ENCODE results near the gene MNX1.

MNX1 gene

DNA sequence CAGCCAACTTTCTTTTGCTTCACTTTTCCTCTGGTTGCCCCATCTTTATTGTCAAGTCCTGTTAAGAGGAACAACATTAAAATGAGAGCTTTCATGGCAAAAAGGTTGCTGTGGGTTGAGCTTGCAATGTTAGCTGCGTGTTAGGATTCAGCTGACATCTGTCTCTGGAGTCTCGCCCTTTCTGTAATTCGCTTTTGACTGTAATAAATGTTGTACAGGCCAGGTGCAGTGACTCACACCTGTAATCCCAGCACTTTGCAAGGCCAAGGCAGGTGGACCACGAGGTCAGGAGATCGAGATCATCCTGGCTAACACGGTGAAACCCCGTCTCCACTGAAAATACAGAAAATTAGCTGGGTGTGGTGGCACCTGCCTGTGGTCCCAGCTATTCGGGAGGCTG is 24.1 kb downstream of the MNX1 start:
- Histone ChIP-seq H3K79me2 (ENCODE audit: insufficient read depth, low read length) (no peaks in the 10 kb centered on the region), H3K27me3 (ENCODE audit: insufficient read depth, low read length, poor library complexity) (no peaks in the 10 kb centered on the region), H3K36me3 (ENCODE audit: insufficient read depth, low read length) (0 out of 2 replicates have a peak, but pooled peaks cover under 1% of the 10 kb centered on the region), H3K4me3 (ENCODE audit: low read depth in 1 of 2, low read length in 2 of 2) (no peak overlapping the region), H3K27ac (ENCODE audit: low read length) (no peak overlapping the region), H2AFZ (ENCODE audit: low read depth, low read length) (no peak overlapping the region), H3K4me2 (ENCODE audit: insufficient read depth, low read length) (no peak overlapping the region), H3K9me3 (ENCODE audit: insufficient read depth, low read length, severe bottlenecking) (no peaks in the 10 kb centered on the region), H4K20me1 (ENCODE audit: insufficient read depth, low read length) (no peaks in the 10 kb centered on the region), H3K9ac (ENCODE audit: low read depth, low read length) (no peak overlapping the region), H3K4me1 (ENCODE audit: insufficient read depth, low read length) (no peaks in the 10 kb centered on the region)
- DNase-seq (no peak), ATAC-seq (ENCODE audit: insufficient read depth, low read depth) (no peak)
- TF ChIP-seq EZH2 (IDR thresholded peaks at IDR 0.05; ENCODE audit: borderline replicate concordance, low read depth, low read length, severe bottlenecking) (no peak), CTCF (IDR thresholded peaks at IDR 0.05; ENCODE audit: borderline replicate concordance, extremely low read depth, low read length, poor library complexity, severe bottlenecking) (no peak)

- Histone ChIP-seq H3K27me3 (ENCODE audit: insufficient read depth, low read length, poor library complexity) (no peaks in the 10 kb centered on the region), H3K4me3 (ENCODE audit: low read depth in 1 of 2, low read length in 2 of 2) (no peak overlapping the region), H3K4me2 (ENCODE audit: insufficient read depth, low read length) (no peak overlapping the region), H3K27ac (ENCODE audit: low read length) (no peak overlapping the region), H2AFZ (ENCODE audit: low read depth, low read length) (no peak overlapping the region), H3K36me3 (ENCODE audit: insufficient read depth, low read length) (peaks cover 4% of the 10 kb centered on the region; the same call in 1 of the 2 replicates), H3K4me1 (ENCODE audit: insufficient read depth, low read length) (no peaks in the 10 kb centered on the region), H4K20me1 (ENCODE audit: insufficient read depth, low read length) (no peaks in the 10 kb centered on the region), H3K79me2 (ENCODE audit: insufficient read depth, low read length) (no peaks in the 10 kb centered on the region), H3K9me3 (ENCODE audit: insufficient read depth, low read length, severe bottlenecking) (no peaks in the 10 kb centered on the region), H3K9ac (ENCODE audit: low read depth, low read length) (no peak overlapping the region)
- no peak; the same call in 2 of the 3 replicates for ATAC-seq (ENCODE audit: insufficient read depth, low read depth)
- no peak for TF ChIP-seq CTCF (IDR thresholded peaks at IDR 0.05; ENCODE audit: borderline replicate concordance, extremely low read depth, low read length, poor library complexity, severe bottlenecking)
- TF ChIP-seq EZH2 (IDR thresholded peaks at IDR 0.05; ENCODE audit: borderline replicate concordance, low read depth, low read length, severe bottlenecking): no peak
- no peak for DNase-seq
These were observed 25.1 kb downstream of the MNX1 start for GRCh38 chr7:156985101-156985992.

DNA sequence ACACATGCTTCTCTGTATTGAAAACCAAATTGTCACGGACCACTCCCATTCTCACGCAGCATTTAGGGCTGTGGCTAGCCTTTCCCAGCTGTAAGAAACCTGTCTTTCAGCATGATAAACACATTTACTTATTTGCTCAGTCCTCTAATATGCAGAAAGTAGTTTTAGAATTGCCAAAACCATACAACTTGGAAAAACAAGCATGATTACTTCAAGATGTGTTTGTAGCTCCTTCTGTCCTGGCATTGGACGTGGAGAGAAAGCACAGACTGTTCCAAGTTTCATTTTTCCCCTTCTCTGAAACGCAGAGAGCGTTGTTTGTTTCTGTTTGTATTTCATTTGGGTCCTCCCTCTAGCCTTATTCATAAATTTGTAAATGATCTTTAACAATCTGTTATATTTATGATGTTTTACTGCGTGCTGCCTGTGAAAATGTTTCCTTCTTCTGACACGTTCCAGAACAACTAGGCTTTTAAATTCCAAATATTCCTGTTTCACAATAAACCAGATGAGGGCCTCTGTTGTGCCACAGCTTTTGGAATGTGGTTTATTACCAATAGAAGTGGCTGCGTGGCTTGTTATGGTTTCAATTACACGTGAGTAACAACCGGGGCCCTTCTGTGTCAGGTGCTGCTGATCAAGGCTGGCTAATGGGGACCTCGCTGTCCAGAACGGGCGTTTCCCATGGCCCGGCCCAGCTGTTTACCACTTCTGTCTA is 26.1 kb downstream of the MNX1 start:
- H2AFZ ChIP-seq (ENCODE audit: low read depth, low read length): no peak overlapping the region
- H4K20me1 ChIP-seq (ENCODE audit: insufficient read depth, low read length): no peaks in the 10 kb centered on the region
- no peaks in the 10 kb centered on the region for H3K9me3 ChIP-seq (ENCODE audit: insufficient read depth, low read length, severe bottlenecking)
- no peaks in the 10 kb centered on the region for H3K4me1 ChIP-seq (ENCODE audit: insufficient read depth, low read length)
- ATAC-seq (ENCODE audit: insufficient read depth, low read depth) (no peak), DNase-seq (no peak)
- TF ChIP-seq CTCF (IDR thresholded peaks at IDR 0.05; ENCODE audit: borderline replicate concordance, extremely low read depth, low read length, poor library complexity, severe bottlenecking): no peak
- TF ChIP-seq EZH2 (IDR thresholded peaks at IDR 0.05; ENCODE audit: borderline replicate concordance, low read depth, low read length, severe bottlenecking): no peak
- H3K27ac ChIP-seq (ENCODE audit: low read length): no peak overlapping the region
- H3K27me3 ChIP-seq (ENCODE audit: insufficient read depth, low read length, poor library complexity): no peaks in the 10 kb centered on the region
- peaks cover 4% of the 10 kb centered on the region; the same call in 1 of the 2 replicates for H3K36me3 ChIP-seq (ENCODE audit: insufficient read depth, low read length)
- no peak overlapping the region for H3K4me2 ChIP-seq (ENCODE audit: insufficient read depth, low read length)
- H3K4me3 ChIP-seq (ENCODE audit: low read depth in 1 of 2, low read length in 2 of 2): no peak overlapping the region
- no peak overlapping the region for H3K9ac ChIP-seq (ENCODE audit: low read depth, low read length)
- H3K79me2 ChIP-seq (ENCODE audit: insufficient read depth, low read length): no peaks in the 10 kb centered on the region

Data from DND-41 (cell line).